SH-SY5Y (cell line): Measurements from ENCODE around the gene MAPK10.

Experiments used
- GATA2 ChIP-seq: IDR thresholded peaks from 2 replicates; pipeline ENCODE4 v1.6.1; 2011; ENCODE audit warnings: mild to moderate bottlenecking, low read depth, low read length
- GATA3 ChIP-seq: IDR thresholded peaks from 2 replicates; pipeline ENCODE4 v1.6.1; 2011; ENCODE audit warnings: low read depth, mild to moderate bottlenecking, low read length, moderate library complexity

DNA sequence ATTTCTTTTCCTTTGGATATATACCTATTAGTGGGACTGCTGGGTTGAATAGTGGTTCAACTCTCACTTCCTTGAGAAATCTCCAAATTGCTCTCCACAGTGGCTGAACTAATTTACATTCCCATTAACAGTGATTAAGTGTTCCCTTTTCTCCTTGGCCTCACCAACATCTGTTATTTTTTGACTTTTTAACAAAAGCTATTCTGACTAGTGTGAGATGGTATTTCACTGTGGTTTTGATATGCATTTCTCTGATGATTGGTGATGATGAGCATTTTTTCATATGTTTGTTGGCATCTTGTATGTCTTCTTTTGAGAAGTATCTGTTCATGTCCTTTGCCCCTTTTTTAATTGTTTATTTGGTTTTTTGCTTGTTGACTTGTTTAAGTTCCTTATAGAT is 413.0 kb downstream of the MAPK10 start:
- no peak for TF ChIP-seq GATA2
- no peak for TF ChIP-seq GATA3
